ENCODE data around the gene BIRC6.

The BIRC6 gene

GRCh38 chr2:32464431-32464830 is 107.6 kb downstream of the BIRC6 start:
- TF ChIP-seq TAF1 (IDR thresholded peaks at IDR 0.05; ENCODE audit: borderline replicate concordance, insufficient read depth, low read length) (no peak), REST (IDR thresholded peaks at IDR 0.05; ENCODE audit: insufficient read depth in 1 of 2, low read depth in 2 of 2, low read length in 2 of 2) (no peak), SIN3A (IDR thresholded peaks at IDR 0.05; ENCODE audit: borderline replicate concordance, insufficient read depth, low read length) (no peak), FOXP2 (optimal IDR thresholded peaks at IDR 0.05; ENCODE audit: borderline replicate concordance, extremely low read depth, extremely low read length, insufficient read depth) (no peak), POLR2AphosphoS5 (IDR thresholded peaks at IDR 0.05; ENCODE audit: low read depth, low read length) (no peak)

- no peak for TF ChIP-seq POLR2AphosphoS5 (IDR thresholded peaks at IDR 0.05; ENCODE audit: low read depth, low read length)
- no peak for TF ChIP-seq SIN3A (IDR thresholded peaks at IDR 0.05; ENCODE audit: borderline replicate concordance, insufficient read depth, low read length)
- no peak for TF ChIP-seq FOXP2 (optimal IDR thresholded peaks at IDR 0.05; ENCODE audit: borderline replicate concordance, extremely low read depth, extremely low read length, insufficient read depth)
- no peak for TF ChIP-seq TAF1 (IDR thresholded peaks at IDR 0.05; ENCODE audit: borderline replicate concordance, insufficient read depth, low read length)
- TF ChIP-seq REST (IDR thresholded peaks at IDR 0.05; ENCODE audit: insufficient read depth in 1 of 2, low read depth in 2 of 2, low read length in 2 of 2): no peak
Measured at GRCh38 chr2:32472605-32473004, 115.8 kb downstream of the BIRC6 start.

GRCh38 chr2:32474381-32474780 is 117.6 kb downstream of the BIRC6 start:
- no peak for TF ChIP-seq TAF1 (IDR thresholded peaks at IDR 0.05; ENCODE audit: borderline replicate concordance, insufficient read depth, low read length)
- no peak for TF ChIP-seq POLR2AphosphoS5 (IDR thresholded peaks at IDR 0.05; ENCODE audit: low read depth, low read length)
- TF ChIP-seq REST (IDR thresholded peaks at IDR 0.05; ENCODE audit: insufficient read depth in 1 of 2, low read depth in 2 of 2, low read length in 2 of 2): no peak
- no peak for TF ChIP-seq FOXP2 (optimal IDR thresholded peaks at IDR 0.05; ENCODE audit: borderline replicate concordance, extremely low read depth, extremely low read length, insufficient read depth)
- TF ChIP-seq SIN3A (IDR thresholded peaks at IDR 0.05; ENCODE audit: borderline replicate concordance, insufficient read depth, low read length): no peak

GRCh38 chr2:32478889-32479620 is 122.2 kb downstream of the BIRC6 start:
- TF ChIP-seq POLR2AphosphoS5 (IDR thresholded peaks at IDR 0.05; ENCODE audit: low read depth, low read length) (no peak), SIN3A (IDR thresholded peaks at IDR 0.05; ENCODE audit: borderline replicate concordance, insufficient read depth, low read length) (no peak), FOXP2 (optimal IDR thresholded peaks at IDR 0.05; ENCODE audit: borderline replicate concordance, extremely low read depth, extremely low read length, insufficient read depth) (no peak), TAF1 (IDR thresholded peaks at IDR 0.05; ENCODE audit: borderline replicate concordance, insufficient read depth, low read length) (no peak), REST (IDR thresholded peaks at IDR 0.05; ENCODE audit: insufficient read depth in 1 of 2, low read depth in 2 of 2, low read length in 2 of 2) (no peak)
